ENCODE data around the gene SDR42E1. TPM values are rescaled to one million over a fixed set of nuclear protein-coding genes. Genes with fewer than 3 reads are reported as not detected.

Gene SDR42E1
- not detected in 2 replicates for total RNA-seq
- long read RNA-seq, result 0 reads

- Mint-ChIP-seq H3K4me1 (no peaks in the 10 kb centered on the region), H3K27me3 (ENCODE audit: low read depth) (peaks cover 7% of the 10 kb centered on the region), H3K9me3 (peaks cover 16% of the 10 kb centered on the region), H3K27ac (ENCODE audit: unreplicated experiment) (peak within 1 kb of the TSS; percentile 44), H3K4me3 (no peak within 1 kb of the TSS), H3K36me3 (ENCODE audit: low read depth) (peaks cover 7% of the 10 kb centered on the region)
- no peak for DNase-seq (ENCODE audit: low read depth, low spot score)
- TF ChIP-seq CTCF (conservative IDR thresholded peaks at IDR 0.05), result no peak
Measured at GRCh38 chr16:82011199-82011641, at the start of gene SDR42E1. Gene SDR42E1 (minus strand): TSS chr16:82011470. CDS start chr16:82000858, 10,612 bp downstream.

- no peak overlapping the region for H3K4me3 Mint-ChIP-seq
- no peak for TF ChIP-seq CTCF (conservative IDR thresholded peaks at IDR 0.05)
- peaks cover 5% of the 10 kb centered on the region for H3K4me1 Mint-ChIP-seq
- no peaks in the 10 kb centered on the region for H3K36me3 Mint-ChIP-seq (ENCODE audit: low read depth)
- H3K27ac Mint-ChIP-seq (ENCODE audit: unreplicated experiment), result no peak overlapping the region
- peaks cover 7% of the 10 kb centered on the region for H3K9me3 Mint-ChIP-seq
- H3K27me3 Mint-ChIP-seq (ENCODE audit: low read depth), result no peaks in the 10 kb centered on the region
- DNase-seq (ENCODE audit: low read depth, low spot score), result no peak
Measured at GRCh38 chr16:82059983-82060421, 48.7 kb upstream of the SDR42E1 start.

- H3K4me3 Mint-ChIP-seq, result no peak overlapping the region
Measured at GRCh38 chr16:82059161-82059982, 48.1 kb upstream of the SDR42E1 start.

GRCh38 chr16:82056550-82056896 lies 45.3 kb upstream of the SDR42E1 start:
- Mint-ChIP-seq H3K4me1 (peaks cover 5% of the 10 kb centered on the region), H3K27ac (ENCODE audit: unreplicated experiment) (no peak overlapping the region), H3K9me3 (peaks cover 4% of the 10 kb centered on the region), H3K36me3 (ENCODE audit: low read depth) (no peaks in the 10 kb centered on the region), H3K27me3 (ENCODE audit: low read depth) (no peaks in the 10 kb centered on the region), H3K4me3 (no peak overlapping the region)
- no peak for TF ChIP-seq CTCF (conservative IDR thresholded peaks at IDR 0.05)
- DNase-seq (ENCODE audit: low read depth, low spot score), result no peak

More at GRCh38 chr16:82059161-82059982, 48.1 kb upstream of the SDR42E1 start:
- H3K4me1 Mint-ChIP-seq, result peaks cover 5% of the 10 kb centered on the region
- no peaks in the 10 kb centered on the region for H3K36me3 Mint-ChIP-seq (ENCODE audit: low read depth)
- peaks cover 5% of the 10 kb centered on the region for H3K9me3 Mint-ChIP-seq
- H3K27ac Mint-ChIP-seq (ENCODE audit: unreplicated experiment), result no peak overlapping the region
- no peak for DNase-seq (ENCODE audit: low read depth, low spot score)
- no peaks in the 10 kb centered on the region for H3K27me3 Mint-ChIP-seq (ENCODE audit: low read depth)
- no peak for TF ChIP-seq CTCF (conservative IDR thresholded peaks at IDR 0.05)

GRCh38 chr16:82055728-82056549 lies 44.7 kb upstream of the SDR42E1 start:
- TF ChIP-seq CTCF (conservative IDR thresholded peaks at IDR 0.05), result no peak
- no peak for DNase-seq (ENCODE audit: low read depth, low spot score)
- Mint-ChIP-seq H3K4me1 (peaks cover 5% of the 10 kb centered on the region), H3K27me3 (ENCODE audit: low read depth) (no peaks in the 10 kb centered on the region), H3K4me3 (no peak overlapping the region), H3K9me3 (peaks cover 4% of the 10 kb centered on the region), H3K36me3 (ENCODE audit: low read depth) (no peaks in the 10 kb centered on the region), H3K27ac (ENCODE audit: unreplicated experiment) (no peak overlapping the region)

All from neural crest cell (in vitro differentiated cells).